ENCODE measurements around the gene ELOB. TPM values are rescaled to one million over a fixed set of nuclear protein-coding genes. Genes with fewer than 3 reads are reported as not detected.
A peak's percentile ranks its signal among the peaks of the same experiment; 100 is the strongest.

The ELOB gene
- total RNA-seq, 1 experiment from 2014 or later = 269 TPM

GRCh38 chr16:2743007-2743810, 33.9 kb downstream of the ELOB start:
- no peaks in the 10 kb centered on the region for H3K36me3 ChIP-seq (replicated peaks; ENCODE audit: control insufficient read depth, insufficient read depth, low read length)
- no peak for DNase-seq
- H3K4me3 ChIP-seq (ENCODE audit: insufficient read depth, low read depth, low read length) = no peak overlapping the region
- no peaks in the 10 kb centered on the region for H3K27me3 ChIP-seq (ENCODE audit: control insufficient read depth, insufficient read depth, low read length)

DNA sequence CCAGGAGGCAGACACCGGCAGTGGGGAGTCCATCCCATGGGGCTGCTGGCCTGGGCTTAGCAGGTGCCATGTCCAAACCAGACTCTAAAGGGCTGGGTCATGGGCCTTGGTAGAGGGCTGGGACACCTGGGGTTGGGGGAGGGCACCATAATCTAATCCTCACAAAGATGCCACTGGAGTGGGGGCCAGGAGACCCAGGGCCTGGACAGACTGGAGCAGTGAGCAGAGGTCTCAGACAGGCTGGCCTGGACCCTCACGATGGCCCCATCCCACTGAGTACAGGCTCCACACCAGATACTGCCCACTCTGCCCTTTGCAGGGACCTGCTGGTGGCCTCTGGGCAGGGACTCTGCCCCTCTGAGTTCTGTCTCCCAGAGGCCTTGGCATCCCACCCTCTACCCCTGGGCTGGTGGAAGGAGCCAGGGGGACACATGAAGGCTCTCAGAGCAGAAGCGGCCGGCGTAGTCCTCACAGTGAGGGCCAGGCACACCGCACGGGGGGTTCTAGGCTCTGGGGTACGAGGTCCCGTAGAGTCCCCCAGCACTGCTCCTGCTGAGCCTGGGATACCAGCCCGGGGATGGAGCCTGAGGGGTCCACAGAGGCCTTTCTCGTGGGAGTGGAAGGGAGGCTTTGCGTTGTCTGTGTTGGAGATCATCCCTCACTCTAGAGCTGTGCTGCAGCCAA, 34.6 kb downstream of the ELOB start:
- Histone ChIP-seq H3K4me3 (ENCODE audit: insufficient read depth, low read depth, low read length) (no peak overlapping the region), H3K36me3 (replicated peaks; ENCODE audit: control insufficient read depth, insufficient read depth, low read length) (no peaks in the 10 kb centered on the region), H3K27me3 (ENCODE audit: control insufficient read depth, insufficient read depth, low read length) (no peaks in the 10 kb centered on the region)
- DNase-seq = no peak

DNA sequence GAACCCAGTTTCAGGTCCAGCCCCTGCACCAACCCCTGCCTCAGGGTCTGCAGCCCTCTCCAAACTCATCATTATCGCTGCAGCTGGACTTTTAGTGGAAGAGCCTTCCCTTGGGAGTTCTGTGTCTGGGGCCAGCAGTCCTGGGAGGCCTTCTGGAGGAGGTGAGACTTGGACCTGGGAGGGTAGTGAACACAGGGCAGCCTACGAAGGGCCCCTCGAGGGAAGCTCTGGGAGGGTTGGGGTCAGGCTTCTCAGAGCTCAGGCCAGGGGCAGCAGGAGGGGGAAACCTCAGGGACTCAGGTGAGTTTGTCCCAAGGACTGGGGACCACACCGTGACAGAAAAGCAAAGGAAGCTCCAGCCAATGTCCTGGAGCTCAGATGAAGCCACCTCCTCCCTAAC, 35.9 kb downstream of the ELOB start:
- DNase-seq = no peak
- H3K4me3 ChIP-seq (ENCODE audit: insufficient read depth, low read depth, low read length) = no peak overlapping the region
- no peaks in the 10 kb centered on the region for H3K27me3 ChIP-seq (ENCODE audit: control insufficient read depth, insufficient read depth, low read length)
- H3K36me3 ChIP-seq (replicated peaks; ENCODE audit: control insufficient read depth, insufficient read depth, low read length) = no peaks in the 10 kb centered on the region

GRCh38 chr16:2740476-2740875, 36.6 kb downstream of the ELOB start:
- Histone ChIP-seq H3K27me3 (ENCODE audit: control insufficient read depth, insufficient read depth, low read length) (no peaks in the 10 kb centered on the region), H3K4me3 (ENCODE audit: insufficient read depth, low read depth, low read length) (no peak overlapping the region), H3K36me3 (replicated peaks; ENCODE audit: control insufficient read depth, insufficient read depth, low read length) (no peaks in the 10 kb centered on the region)
- DNase-seq = no peak

DNA sequence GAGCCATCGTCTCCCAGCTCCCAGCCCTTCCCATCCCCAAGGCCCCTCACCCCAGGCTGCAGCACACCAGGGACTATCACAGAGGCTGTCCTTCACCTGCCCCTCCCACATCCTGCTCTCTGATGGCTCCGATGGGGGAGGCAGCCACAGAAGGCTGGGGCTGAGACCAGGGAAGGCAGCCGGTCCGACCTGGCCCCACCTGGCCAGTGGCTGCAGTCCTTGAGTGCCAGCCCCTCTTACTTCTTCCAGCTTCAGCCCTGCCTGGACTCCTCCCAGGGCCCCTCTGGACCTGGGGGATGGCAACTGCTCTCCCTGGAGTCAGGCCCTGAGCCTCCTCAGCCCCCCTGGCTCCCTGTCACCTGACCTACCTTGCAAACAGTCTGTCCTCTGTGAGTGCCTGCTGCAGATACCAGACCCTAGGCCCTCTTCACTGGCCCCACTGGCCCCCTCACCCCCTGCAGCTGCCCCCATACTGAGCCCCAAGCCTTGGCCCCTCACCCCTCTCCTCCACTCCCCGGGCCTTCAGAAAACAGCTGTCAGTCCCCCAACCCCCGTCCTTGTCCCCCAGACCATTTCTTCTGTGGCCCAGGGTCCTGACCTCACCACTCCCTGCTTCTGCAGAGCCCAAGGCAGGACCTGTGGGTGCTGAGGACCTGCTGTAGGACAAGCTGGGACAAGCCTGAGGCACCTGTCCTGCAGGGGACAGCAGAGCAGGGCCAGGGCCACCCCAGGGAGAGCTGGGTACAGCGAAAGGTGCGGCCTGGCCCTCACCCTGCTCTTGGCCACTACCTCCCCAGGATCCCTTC, 37.3 kb downstream of the ELOB start:
- DNase-seq = peak; percentile 80

DNA sequence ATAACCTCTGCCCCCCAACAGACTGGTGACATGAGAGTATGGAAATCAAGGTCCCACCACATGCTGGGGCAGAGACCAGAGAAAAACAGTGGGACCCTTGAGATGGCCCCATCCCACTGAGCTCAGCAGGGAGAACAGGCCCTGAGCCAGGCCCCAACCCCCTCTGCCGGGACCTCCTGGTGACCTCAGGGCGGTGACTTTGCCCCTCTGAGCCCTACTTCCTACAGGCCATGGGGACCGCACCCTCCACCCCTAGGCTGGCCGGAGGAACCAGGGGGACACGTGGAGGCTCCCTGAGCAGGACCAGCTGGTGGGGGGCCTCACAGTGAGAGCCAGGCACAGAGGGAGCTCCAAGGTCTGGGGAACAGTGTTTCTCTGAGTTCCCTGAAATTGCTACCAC, 38.5 kb downstream of the ELOB start:
- no peak overlapping the region for H3K4me3 ChIP-seq (ENCODE audit: insufficient read depth, low read depth, low read length)
- H3K36me3 ChIP-seq (replicated peaks; ENCODE audit: control insufficient read depth, insufficient read depth, low read length) = no peaks in the 10 kb centered on the region
- no peaks in the 10 kb centered on the region for H3K27me3 ChIP-seq (ENCODE audit: control insufficient read depth, insufficient read depth, low read length)
- no peak for DNase-seq

More for the DNA sequence above, 37.3 kb downstream of the ELOB start:
- Histone ChIP-seq H3K27me3 (ENCODE audit: control insufficient read depth, insufficient read depth, low read length) (no peaks in the 10 kb centered on the region), H3K4me3 (ENCODE audit: insufficient read depth, low read depth, low read length) (no peak overlapping the region), H3K36me3 (replicated peaks; ENCODE audit: control insufficient read depth, insufficient read depth, low read length) (no peaks in the 10 kb centered on the region)

DNA sequence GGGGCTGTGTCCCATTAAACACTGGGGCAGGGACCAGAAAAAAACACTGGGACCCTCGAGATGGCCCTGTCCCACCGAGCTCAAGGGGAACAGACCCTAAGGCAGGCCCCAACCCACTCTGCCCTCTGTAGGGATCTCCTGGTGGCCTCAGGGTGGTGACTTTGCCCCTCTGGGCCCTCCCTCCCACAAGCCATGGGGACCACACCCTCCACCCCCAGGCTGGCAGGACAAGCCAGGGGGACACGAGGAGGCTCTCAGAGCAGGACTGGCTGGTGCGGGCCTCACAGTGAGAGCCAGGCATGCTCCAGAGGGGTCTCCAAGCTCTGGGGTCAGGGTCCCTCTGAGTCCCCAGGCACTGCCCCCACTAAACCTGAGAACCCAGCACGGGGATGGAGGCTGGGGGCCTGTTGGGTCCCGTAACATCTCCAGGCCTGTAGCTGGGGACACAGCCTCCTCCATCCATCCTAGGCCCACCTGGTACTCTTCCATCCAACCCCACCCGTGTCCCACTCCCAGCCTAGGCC, 39.1 kb downstream of the ELOB start:
- no peaks in the 10 kb centered on the region for H3K27me3 ChIP-seq (ENCODE audit: control insufficient read depth, insufficient read depth, low read length)
- no peak for DNase-seq
- no peaks in the 10 kb centered on the region for H3K36me3 ChIP-seq (replicated peaks; ENCODE audit: control insufficient read depth, insufficient read depth, low read length)
- no peak overlapping the region for H3K4me3 ChIP-seq (ENCODE audit: insufficient read depth, low read depth, low read length)

- DNase-seq = peak; percentile 74
- Histone ChIP-seq H3K36me3 (replicated peaks; ENCODE audit: control insufficient read depth, insufficient read depth, low read length) (no peaks in the 10 kb centered on the region), H3K4me3 (ENCODE audit: insufficient read depth, low read depth, low read length) (no peak overlapping the region), H3K27me3 (ENCODE audit: control insufficient read depth, insufficient read depth, low read length) (no peaks in the 10 kb centered on the region)
Observed at GRCh38 chr16:2737238-2737605, 39.9 kb downstream of the ELOB start.

DNA sequence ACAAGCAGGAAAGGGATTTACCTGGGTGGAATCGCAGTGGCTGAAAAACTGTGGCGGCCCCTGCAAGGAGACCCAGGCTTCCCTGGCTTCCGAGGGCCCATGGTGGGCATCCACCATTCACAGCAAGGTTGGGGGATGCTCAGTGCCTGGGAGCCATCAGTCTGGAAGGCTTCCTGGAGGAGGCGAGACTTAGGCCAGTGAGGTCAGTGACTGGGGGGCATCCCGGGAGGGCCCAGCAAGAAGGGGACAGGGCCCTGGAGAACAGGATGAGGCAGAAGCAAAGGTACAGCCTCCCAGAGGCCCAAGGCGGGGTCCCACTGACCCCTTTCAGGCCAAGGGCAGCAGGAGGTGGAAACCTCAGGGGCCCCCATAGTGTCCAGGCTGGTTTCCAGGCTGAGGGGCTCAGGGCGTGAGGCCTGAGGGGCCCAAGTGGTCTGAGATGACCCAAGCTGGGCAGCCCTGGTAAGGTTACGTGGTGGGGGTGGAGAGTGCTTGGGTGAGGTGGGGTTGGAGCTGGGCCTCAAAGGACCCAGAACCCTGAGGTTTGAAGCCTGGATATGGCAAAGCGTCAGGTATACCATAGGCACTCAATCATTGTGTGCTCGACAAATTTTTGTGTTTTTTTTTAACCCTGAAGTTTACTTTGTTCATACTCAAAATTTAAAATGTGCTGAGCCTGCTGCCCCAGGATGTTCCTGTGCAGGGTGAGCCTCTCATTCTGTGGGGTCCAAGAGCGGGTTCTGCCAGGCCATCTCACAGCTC, 40.4 kb downstream of the ELOB start:
- DNase-seq = no peak
- Histone ChIP-seq H3K27me3 (ENCODE audit: control insufficient read depth, insufficient read depth, low read length) (no peaks in the 10 kb centered on the region), H3K4me3 (ENCODE audit: insufficient read depth, low read depth, low read length) (no peak overlapping the region), H3K36me3 (replicated peaks; ENCODE audit: control insufficient read depth, insufficient read depth, low read length) (no peaks in the 10 kb centered on the region)

- H3K4me3 ChIP-seq (ENCODE audit: insufficient read depth, low read depth, low read length) = no peak overlapping the region
- DNase-seq = no peak
- no peaks in the 10 kb centered on the region for H3K27me3 ChIP-seq (ENCODE audit: control insufficient read depth, insufficient read depth, low read length)
- H3K36me3 ChIP-seq (replicated peaks; ENCODE audit: control insufficient read depth, insufficient read depth, low read length) = no peaks in the 10 kb centered on the region
Observed at GRCh38 chr16:2734844-2735515, 42.1 kb downstream of the ELOB start.

- H3K27me3 ChIP-seq (ENCODE audit: control insufficient read depth, insufficient read depth, low read length) = no peaks in the 10 kb centered on the region
- no peak overlapping the region for H3K4me3 ChIP-seq (ENCODE audit: insufficient read depth, low read depth, low read length)
- DNase-seq = no peak
- no peaks in the 10 kb centered on the region for H3K36me3 ChIP-seq (replicated peaks; ENCODE audit: control insufficient read depth, insufficient read depth, low read length)
Observed at GRCh38 chr16:2728034-2728433, 49.0 kb downstream of the ELOB start.

DNA sequence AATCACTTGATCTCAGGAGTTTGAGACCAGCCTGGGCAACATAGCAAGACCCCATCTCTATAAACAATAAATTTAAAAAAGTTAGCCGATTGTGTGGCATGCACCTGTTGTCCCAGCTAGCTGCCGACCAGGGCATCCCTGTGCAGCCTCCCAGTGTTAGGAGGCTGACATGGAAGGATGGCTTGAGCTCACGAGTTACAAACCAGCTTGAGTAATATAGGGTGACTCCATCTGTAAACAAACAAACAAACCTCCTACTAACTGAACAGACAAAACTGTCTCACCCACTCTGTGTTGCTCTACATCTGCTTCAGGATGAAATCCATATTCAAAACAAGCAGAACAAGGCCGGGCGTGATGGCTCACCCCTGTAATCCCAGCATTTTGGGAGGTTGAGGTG, 50.2 kb downstream of the ELOB start:
- DNase-seq = no peak
- Histone ChIP-seq H3K4me3 (ENCODE audit: insufficient read depth, low read depth, low read length) (no peak overlapping the region), H3K36me3 (replicated peaks; ENCODE audit: control insufficient read depth, insufficient read depth, low read length) (no peaks in the 10 kb centered on the region), H3K27me3 (ENCODE audit: control insufficient read depth, insufficient read depth, low read length) (no peaks in the 10 kb centered on the region)

DNA sequence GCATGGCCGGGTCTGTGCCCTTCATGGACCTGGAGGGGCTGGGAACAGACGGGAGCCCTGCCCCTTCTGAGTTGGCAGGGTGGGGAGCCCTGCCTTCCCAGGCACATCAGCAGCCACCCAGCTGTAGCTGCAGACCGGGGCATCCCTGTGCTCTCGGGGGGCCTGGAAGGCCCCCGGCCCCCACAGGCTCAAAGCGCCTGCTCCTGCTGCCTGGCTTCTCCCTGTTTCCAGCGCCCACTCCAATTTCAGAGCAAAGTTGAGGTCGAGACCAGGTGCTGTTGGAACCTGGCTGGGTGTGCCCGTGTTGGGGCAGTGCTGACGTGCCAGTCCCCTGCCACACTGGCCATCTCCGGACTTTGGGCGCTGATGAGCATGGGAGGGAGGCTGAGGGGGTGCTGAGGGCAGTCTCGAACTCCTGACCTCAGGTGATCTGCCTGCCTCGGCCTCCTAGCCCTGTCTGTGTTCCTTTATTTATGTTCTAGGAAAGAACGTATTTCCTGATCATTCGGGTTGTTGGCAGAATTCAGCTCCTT, 52.2 kb downstream of the ELOB start:
- peak; percentile 53 for DNase-seq
- H3K36me3 ChIP-seq (replicated peaks; ENCODE audit: control insufficient read depth, insufficient read depth, low read length) = no peaks in the 10 kb centered on the region
- H3K27me3 ChIP-seq (ENCODE audit: control insufficient read depth, insufficient read depth, low read length) = no peaks in the 10 kb centered on the region
- H3K4me3 ChIP-seq (ENCODE audit: insufficient read depth, low read depth, low read length) = no peak overlapping the region

Data from H7 (cell line).